IPS-18c (cell line): Measurements from ENCODE around the gene ATXN1L.
"Not testable (repeated sequence)": the region's sequence is repeated elsewhere in the genome, so short reads cannot be mapped to it uniquely, and the experiment has no call there.

Experiments used
- H3K4me3 ChIP-seq: 2 replicates; pipeline ENCODE4 v1.7.0; 2013; ENCODE audit warnings: low read depth, mild to moderate bottlenecking, low read length, moderate library complexity; ENCODE audit not compliant: insufficient read depth
- H3K9me3 ChIP-seq: one replicate; pipeline ENCODE4 v1.6.1; 2013; ENCODE audit warnings: mild to moderate bottlenecking, low read length, moderate library complexity; ENCODE audit not compliant: control insufficient read depth, insufficient read depth

The ATXN1L gene

GRCh38 chr16:71845639-71846430, at the start of gene ATXN1L:
Gene ATXN1L, plus strand, starts transcription at chr16:71845976. Its CDS starts 3,765 bp downstream, at chr16:71849741.
- H3K4me3 ChIP-seq, result peak within 1 kb of the TSS; percentile 95
- no peaks in the 10 kb centered on the region for H3K9me3 ChIP-seq

- no peak overlapping the region for H3K4me3 ChIP-seq
- H3K9me3 ChIP-seq, result no peaks in the 10 kb centered on the region
Observed at GRCh38 chr16:71796501-71797097, 49.2 kb upstream of the ATXN1L start.

GRCh38 chr16:71803305-71803690, 42.5 kb upstream of the ATXN1L start:
- no peaks in the 10 kb centered on the region for H3K9me3 ChIP-seq
- no peak overlapping the region for H3K4me3 ChIP-seq

- Histone ChIP-seq H3K4me3 (peak overlapping the region; percentile 99), H3K9me3 (no peaks in the 10 kb centered on the region)
Observed at GRCh38 chr16:71807905-71808592, 37.7 kb upstream of the ATXN1L start.

GRCh38 chr16:71808593-71809459, 37.0 kb upstream of the ATXN1L start, which contains the start of gene AP1G1:
Gene AP1G1, minus strand, starts transcription at chr16:71808834. Its CDS starts 19,355 bp downstream, at chr16:71789479.
- peak within 1 kb of the TSS; percentile 99 for H3K4me3 ChIP-seq
- H3K9me3 ChIP-seq, result no peaks in the 10 kb centered on the region

GRCh38 chr16:71810155-71810530, 35.6 kb upstream of the ATXN1L start:
- not testable (repeated sequence) for H3K9me3 ChIP-seq, H3K4me3 ChIP-seq

- H3K9me3 ChIP-seq, result no peaks in the 10 kb centered on the region
- H3K4me3 ChIP-seq, result no peak overlapping the region
Observed at GRCh38 chr16:71811261-71811803, 34.4 kb upstream of the ATXN1L start.

- not testable (repeated sequence) for H3K4me3 ChIP-seq, H3K9me3 ChIP-seq
Observed at GRCh38 chr16:71817155-71817500, 28.6 kb upstream of the ATXN1L start.

GRCh38 chr16:71826533-71827017, 19.2 kb upstream of the ATXN1L start:
- Histone ChIP-seq H3K4me3 (no peak overlapping the region), H3K9me3 (no peaks in the 10 kb centered on the region)

- no peak overlapping the region for H3K4me3 ChIP-seq
- no peaks in the 10 kb centered on the region for H3K9me3 ChIP-seq
Observed at GRCh38 chr16:71830359-71830758, 15.4 kb upstream of the ATXN1L start.

- not testable (repeated sequence) for H3K4me3 ChIP-seq, H3K9me3 ChIP-seq
Observed at GRCh38 chr16:71831698-71832097, 14.1 kb upstream of the ATXN1L start.

GRCh38 chr16:71832112-71832511, 13.7 kb upstream of the ATXN1L start:
- H3K4me3 ChIP-seq, H3K9me3 ChIP-seq: not testable (repeated sequence)

GRCh38 chr16:71834291-71834690, 11.5 kb upstream of the ATXN1L start:
- Histone ChIP-seq H3K9me3 (no peaks in the 10 kb centered on the region), H3K4me3 (no peak overlapping the region)

GRCh38 chr16:71837150-71837549, 8.6 kb upstream of the ATXN1L start:
- no peaks in the 10 kb centered on the region for H3K9me3 ChIP-seq
- H3K4me3 ChIP-seq, result no peak overlapping the region

GRCh38 chr16:71840052-71840451, 5.7 kb upstream of the ATXN1L start:
- H3K4me3 ChIP-seq, result no peak overlapping the region
- H3K9me3 ChIP-seq, result no peaks in the 10 kb centered on the region

GRCh38 chr16:71843572-71843971, 2.2 kb upstream of the ATXN1L start:
- no peak overlapping the region for H3K4me3 ChIP-seq
- H3K9me3 ChIP-seq, result no peaks in the 10 kb centered on the region

GRCh38 chr16:71846431-71846830, 655 bp downstream of the ATXN1L start:
- Histone ChIP-seq H3K9me3 (no peaks in the 10 kb centered on the region), H3K4me3 (peak overlapping the region; percentile 95)
